ENCODE results near the gene CYP4F22.

DNA sequence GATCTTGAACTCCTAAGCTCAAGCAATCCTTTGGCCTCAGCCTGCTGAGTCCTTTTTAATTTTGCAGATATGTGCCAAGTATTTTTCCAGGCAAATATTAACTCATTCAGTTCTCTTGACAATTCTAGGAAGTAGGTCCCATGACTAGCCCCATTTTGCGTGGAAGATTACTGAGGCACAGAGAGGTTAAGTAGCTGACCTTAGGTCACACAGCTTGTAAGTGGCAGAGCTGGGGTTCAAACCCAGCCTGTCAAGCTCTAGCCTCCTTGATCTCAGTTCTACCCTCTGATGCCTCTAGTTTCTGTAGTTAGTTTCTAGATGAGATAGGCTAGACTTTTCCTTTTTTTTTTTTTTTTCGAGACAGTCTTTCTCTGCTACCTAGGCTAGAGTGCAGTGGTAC lies 18.1 kb downstream of the CYP4F22 start:
- TF ChIP-seq, protein P1, sequence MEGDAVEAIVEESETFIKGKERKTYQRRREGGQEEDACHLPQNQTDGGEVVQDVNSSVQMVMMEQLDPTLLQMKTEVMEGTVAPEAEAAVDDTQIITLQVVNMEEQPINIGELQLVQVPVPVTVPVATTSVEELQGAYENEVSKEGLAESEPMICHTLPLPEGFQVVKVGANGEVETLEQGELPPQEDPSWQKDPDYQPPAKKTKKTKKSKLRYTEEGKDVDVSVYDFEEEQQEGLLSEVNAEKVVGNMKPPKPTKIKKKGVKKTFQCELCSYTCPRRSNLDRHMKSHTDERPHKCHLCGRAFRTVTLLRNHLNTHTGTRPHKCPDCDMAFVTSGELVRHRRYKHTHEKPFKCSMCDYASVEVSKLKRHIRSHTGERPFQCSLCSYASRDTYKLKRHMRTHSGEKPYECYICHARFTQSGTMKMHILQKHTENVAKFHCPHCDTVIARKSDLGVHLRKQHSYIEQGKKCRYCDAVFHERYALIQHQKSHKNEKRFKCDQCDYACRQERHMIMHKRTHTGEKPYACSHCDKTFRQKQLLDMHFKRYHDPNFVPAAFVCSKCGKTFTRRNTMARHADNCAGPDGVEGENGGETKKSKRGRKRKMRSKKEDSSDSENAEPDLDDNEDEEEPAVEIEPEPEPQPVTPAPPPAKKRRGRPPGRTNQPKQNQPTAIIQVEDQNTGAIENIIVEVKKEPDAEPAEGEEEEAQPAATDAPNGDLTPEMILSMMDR (IDR thresholded peaks at IDR 0.05; ENCODE audit: low read length) = no peak
- TF ChIP-seq EZH2 (IDR thresholded peaks at IDR 0.05; ENCODE audit: borderline replicate concordance, low read length) = no peak
